H9 (cell line): ENCODE results near the gene TTC33. TPM values are rescaled to one million over a fixed set of nuclear protein-coding genes. Genes with fewer than 3 reads are reported as not detected.

Source experiments
- DNase-seq: peaks from one replicate; pipeline ENCODE4 v3.0.0-alpha.2; 2017
- H2AFZ ChIP-seq: one replicate; pipeline ENCODE4 v1.6.1; 2013; ENCODE audit warnings: mild to moderate bottlenecking, low read length, control low read depth, moderate library complexity
- H2AK5ac ChIP-seq: 2 replicates; pipeline ENCODE4 v1.6.1; 2013; ENCODE audit warnings: low read length, control low read depth, mixed read lengths; ENCODE audit not compliant: insufficient read length
- H2BK120ac ChIP-seq: one replicate; pipeline ENCODE4 v1.6.1; 2013; ENCODE audit warnings: low read depth, mild to moderate bottlenecking, low read length, control low read depth, inconsistent platforms; ENCODE audit not compliant: poor library complexity, severe bottlenecking
- H2BK12ac ChIP-seq: 2 replicates; pipeline ENCODE4 v1.6.1; 2013; ENCODE audit warnings: low read length, control low read depth, mixed read lengths, low read depth; ENCODE audit not compliant: insufficient read length
- H2BK15ac ChIP-seq: 2 replicates; pipeline ENCODE4 v1.6.1; 2013; ENCODE audit warnings: low read depth, low read length, control low read depth
- H2BK20ac ChIP-seq: one replicate; pipeline ENCODE4 v1.6.1; 2013; ENCODE audit warnings: low read depth, mild to moderate bottlenecking, low read length, control low read depth, inconsistent platforms; ENCODE audit not compliant: poor library complexity, severe bottlenecking
- H2BK5ac ChIP-seq: 2 replicates; pipeline ENCODE4 v1.6.1; 2013; ENCODE audit warnings: low read length, control low read depth, mixed read lengths; ENCODE audit not compliant: insufficient read length
- H3K14ac ChIP-seq: 2 replicates; pipeline ENCODE4 v1.6.1; 2013; ENCODE audit warnings: low read length, control low read depth; ENCODE audit not compliant: insufficient read depth
- H3K18ac ChIP-seq: 2 replicates; pipeline ENCODE4 v1.6.1; 2013; ENCODE audit warnings: low read depth, mild to moderate bottlenecking, mixed read lengths, low read length, control low read depth; ENCODE audit not compliant: insufficient read length
- H3K23ac ChIP-seq: 2 replicates; pipeline ENCODE4 v1.6.1; 2013; ENCODE audit warnings: low read length, control low read depth, mixed read lengths, low read depth; ENCODE audit not compliant: insufficient read length
- H3K23me2 ChIP-seq: 2 replicates; pipeline ENCODE4 v1.6.1; 2013; ENCODE audit warnings: low read depth, mild to moderate bottlenecking, mixed read lengths, low read length, control low read depth; ENCODE audit not compliant: insufficient read length, poor library complexity, severe bottlenecking
- H3K27ac ChIP-seq: 2 replicates; pipeline ENCODE4 v1.5.1; 2013; ENCODE audit warnings: low read length, control low read depth, mixed read lengths, low read depth; ENCODE audit not compliant: insufficient read length
- H3K27me3 ChIP-seq: 2 replicates; pipeline ENCODE4 v1.6.1; 2013; ENCODE audit warnings: low read length, control low read depth, inconsistent platforms; ENCODE audit not compliant: insufficient read depth
- H3K4ac ChIP-seq: 2 replicates; pipeline ENCODE4 v1.6.1; 2013; ENCODE audit warnings: low read depth, mild to moderate bottlenecking, control low read depth, inconsistent platforms, low read length, moderate library complexity
- H3K4me1 ChIP-seq: 2 replicates; pipeline ENCODE4 v1.6.1; 2013; ENCODE audit warnings: low read length, control low read depth, inconsistent platforms; ENCODE audit not compliant: insufficient read depth
- H3K4me2 ChIP-seq: 2 replicates; pipeline ENCODE4 v1.6.1; 2013; ENCODE audit warnings: low read length, control low read depth, mixed read lengths; ENCODE audit not compliant: insufficient read length, insufficient read depth
- H3K56ac ChIP-seq: 2 replicates; pipeline ENCODE4 v1.6.1; 2013; ENCODE audit warnings: low read depth, mild to moderate bottlenecking, mixed read lengths, low read length, control low read depth; ENCODE audit not compliant: insufficient read length
- H3K79me1 ChIP-seq: 2 replicates; pipeline ENCODE4 v1.6.1; 2013; ENCODE audit warnings: low read depth, mild to moderate bottlenecking, moderate library complexity, low read length, control low read depth, inconsistent platforms; ENCODE audit not compliant: insufficient read depth, poor library complexity, severe bottlenecking
- H3K79me2 ChIP-seq: 2 replicates; pipeline ENCODE4 v1.6.1; 2013; ENCODE audit warnings: low read length, control low read depth, inconsistent platforms; ENCODE audit not compliant: insufficient read depth
- H3K9ac ChIP-seq: 2 replicates; pipeline ENCODE4 v1.6.1; 2013; ENCODE audit warnings: low read length, control low read depth, mixed read lengths; ENCODE audit not compliant: insufficient read length; ENCODE audit errors: extremely low read depth
- H3K9me3 ChIP-seq: one replicate; pipeline ENCODE4 v1.6.1; 2013; ENCODE audit warnings: low read depth, low read length, inconsistent platforms; ENCODE audit not compliant: control insufficient read depth
- H3T11ph ChIP-seq: one replicate; pipeline ENCODE4 v1.6.1; 2013; ENCODE audit warnings: mild to moderate bottlenecking, low read length, control low read depth, inconsistent platforms
- H4K20me1 ChIP-seq: one replicate; pipeline ENCODE4 v1.6.1; 2013; ENCODE audit not compliant: control insufficient read depth, insufficient read length, insufficient read depth
- H4K5ac ChIP-seq: 2 replicates; pipeline ENCODE4 v1.6.1; 2013; ENCODE audit warnings: low read depth, mild to moderate bottlenecking, mixed read lengths, low read length, control low read depth; ENCODE audit not compliant: insufficient read length
- H4K8ac ChIP-seq: replicated peaks from 2 replicates; pipeline ENCODE4 v1.6.1; 2013; ENCODE audit warnings: low read length, control low read depth, mixed read lengths, low read depth; ENCODE audit not compliant: insufficient read length
- H4K91ac ChIP-seq: 2 replicates; pipeline ENCODE4 v1.6.1; 2013; ENCODE audit warnings: low read depth, mild to moderate bottlenecking, moderate library complexity, mixed read lengths, low read length, control low read depth; ENCODE audit not compliant: insufficient read length
- H3K27ac Mint-ChIP-seq, 3 experiments: 2 replicates in 2 of 3; 3 replicates in 1 of 3; pipeline ENCODE4 v1.8.0; 2020 to 2021; ENCODE audit warnings: mixed read lengths in 3 of 3, mild to moderate bottlenecking in 1 of 3, moderate library complexity in 1 of 3
- H3K27me3 Mint-ChIP-seq: 2 replicates; pipeline ENCODE4 v1.8.0; 2021; ENCODE audit warnings: low read depth, mild to moderate bottlenecking, moderate library complexity, mixed read lengths
- H3K36me3 Mint-ChIP-seq, 3 experiments: 2 replicates in 2 of 3; 3 replicates in 1 of 3; pipeline ENCODE4 v1.8.0; 2020 to 2021; ENCODE audit warnings: low read depth in 3 of 3, mixed read lengths in 3 of 3; ENCODE audit not compliant: insufficient read depth in 1 of 3
- H3K4me1 Mint-ChIP-seq, 2 experiments: 2 replicates each; pipeline ENCODE4 v1.8.0; 2020; ENCODE audit warnings: mixed read lengths in 2 of 2
- H3K4me3 Mint-ChIP-seq, 2 experiments: 2 replicates in 1 of 2; 3 replicates in 1 of 2; pipeline ENCODE4 v1.8.0; 2020 to 2021; ENCODE audit warnings: mild to moderate bottlenecking in 2 of 2, mixed read lengths in 2 of 2, moderate library complexity in 1 of 2
- H3K9me3 Mint-ChIP-seq, 2 experiments: 2 replicates in 1 of 2; 3 replicates in 1 of 2; pipeline ENCODE4 v1.8.0; 2020; ENCODE audit warnings: mild to moderate bottlenecking in 2 of 2, mixed read lengths in 2 of 2, moderate library complexity in 1 of 2
- CTCF ChIP-seq: fragments of 200-600 bp; sonication (generic); conservative IDR thresholded peaks from 3 replicates; pipeline ENCODE4 v1.8.0; 2021; ENCODE audit warnings: antibody characterized with exemption, mild to moderate bottlenecking
- WGBS: extraction: QIAGEN DNeasy Blood & Tissue Kit; methylation state at CpG from one replicate; pipeline ENCODE4 v1.1.7; 2013; ENCODE audit warnings: missing lambda C conversion rate, low lambda C conversion rate, mixed read lengths; ENCODE audit not compliant: insufficient read length; ENCODE audit errors: extremely low coverage; 5-methylcytosine and 5-hydroxymethylcytosine counted together
- total RNA-seq: library from RNA; stranded (reverse); gene quantifications from 2 replicates; pipeline ENCODE4 v1.2.1, GENCODE V29; 2021

Gene TTC33
- total RNA-seq, 1 experiment from 2014 or later = 7.3 TPM

DNA sequence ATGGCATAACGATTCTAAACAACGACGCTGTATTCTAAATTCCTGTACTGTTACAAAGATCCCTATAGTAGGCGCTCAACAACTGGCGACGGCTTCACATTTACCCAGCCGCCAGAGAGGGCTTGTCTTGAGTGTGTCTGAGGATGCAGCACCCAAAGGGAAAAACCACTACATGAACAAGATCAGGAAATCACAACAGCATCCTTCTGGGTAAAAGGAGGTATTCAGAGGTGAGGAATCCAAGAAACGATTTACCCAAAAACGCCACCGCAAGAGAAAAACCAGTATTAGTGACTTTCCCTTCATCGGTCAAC, 711 bp downstream of the TTC33 start:
- Histone ChIP-seq H3K14ac (no peak overlapping the region), H3K4me2 (peak overlapping the region; percentile 93), H2AFZ (no peak overlapping the region), H3K18ac (peak overlapping the region; percentile 40), H4K91ac (no peak overlapping the region), H2BK15ac (no peak overlapping the region), H4K5ac (no peak overlapping the region), H3K79me2 (no peaks in the 10 kb centered on the region; the same call in 1 of the 2 replicates), H3T11ph (no peak overlapping the region), H2BK120ac (no peak overlapping the region), H4K20me1 (no peaks in the 10 kb centered on the region), H3K27ac (no peak overlapping the region), H3K4ac (no peak overlapping the region), H2BK5ac (no peak overlapping the region), H3K56ac (no peak overlapping the region), H3K79me1 (no peaks in the 10 kb centered on the region), H3K9me3 (no peaks in the 10 kb centered on the region), H2BK12ac (no peak overlapping the region), H3K27me3 (no peaks in the 10 kb centered on the region), H2AK5ac (no peak overlapping the region), H3K23ac (no peak overlapping the region), H4K8ac (no peak overlapping the region), H3K9ac (peak overlapping the region; percentile 59), H2BK20ac (no peak overlapping the region), H3K4me1 (no peaks in the 10 kb centered on the region), H3K23me2 (no peaks in the 10 kb centered on the region)
- Mint-ChIP-seq H3K4me3 (no peak overlapping the region), H3K4me1 (no peaks in the 10 kb centered on the region), H3K9me3 (no peaks in the 10 kb centered on the region; a peak in 1 of 5 replicates), H3K27ac (no peak overlapping the region), H3K36me3 (peaks cover 0 to 8% (median 5%) of the 10 kb centered on the region in 3 experiments; a peak in 3 of 7 replicates), H3K27me3 (no peaks in the 10 kb centered on the region)
- WGBS = no CpG with 5 or more reads among the region's 11 CpGs
- peak; percentile 59 for DNase-seq
- TF ChIP-seq CTCF = peak; percentile 65
